Breast epithelium (tissue), 3 donors: ENCODE data around the gene MYL4.

Experiments used
- CTCF ChIP-seq, 3 donors: fragments of 450-650 bp; IDR thresholded peaks; one replicate each; pipeline ENCODE4 v1.5.1; 2016 to 2017; ENCODE audit warnings: antibody characterized with exemption in 3 of 3, mild to moderate bottlenecking in 3 of 3, moderate library complexity in 3 of 3
- POLR2A ChIP-seq: fragments of 450-650 bp; IDR thresholded peaks from one replicate; pipeline ENCODE4 v1.6.1; 2016; ENCODE audit warnings: antibody characterized with exemption, mild to moderate bottlenecking, moderate library complexity

- no peak for TF ChIP-seq CTCF (IDR thresholded peaks at IDR 0.05)
- TF ChIP-seq POLR2A, result no peak
Observed at GRCh38 chr17:47244697-47245096, 35.5 kb downstream of the MYL4 start.
